Colon (tissue), 2 donors: ENCODE measurements around the gene IRGC.

ENCODE experiments used
- FAIRE-seq: peaks from 2 replicates; lab custom pipeline; 2012; peaks lifted over from hg19 to GRCh38; lab: Jason Lieb, UNC
- donor health status: control.
- donor health status: control.

The IRGC gene

GRCh38 chr19:43725468-43725867, 9.6 kb downstream of the IRGC start:
- no peak for FAIRE-seq

- FAIRE-seq = no peak
Measured at GRCh38 chr19:43726736-43727592, 11.1 kb downstream of the IRGC start.

DNA sequence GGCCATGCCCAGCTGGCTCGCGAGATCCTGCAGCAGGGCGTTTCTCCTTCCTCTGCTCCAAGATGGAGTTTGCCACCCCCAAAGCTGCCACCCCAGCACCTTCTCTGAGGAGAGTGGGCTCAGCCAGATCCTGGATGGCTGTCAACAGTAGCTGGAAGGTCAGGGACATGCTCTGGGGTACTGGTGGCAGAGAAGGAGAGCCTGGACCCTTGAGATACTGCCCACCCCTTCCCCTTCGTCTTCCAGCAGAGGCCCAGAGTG, 11.6 kb downstream of the IRGC start:
- no peak for FAIRE-seq

DNA sequence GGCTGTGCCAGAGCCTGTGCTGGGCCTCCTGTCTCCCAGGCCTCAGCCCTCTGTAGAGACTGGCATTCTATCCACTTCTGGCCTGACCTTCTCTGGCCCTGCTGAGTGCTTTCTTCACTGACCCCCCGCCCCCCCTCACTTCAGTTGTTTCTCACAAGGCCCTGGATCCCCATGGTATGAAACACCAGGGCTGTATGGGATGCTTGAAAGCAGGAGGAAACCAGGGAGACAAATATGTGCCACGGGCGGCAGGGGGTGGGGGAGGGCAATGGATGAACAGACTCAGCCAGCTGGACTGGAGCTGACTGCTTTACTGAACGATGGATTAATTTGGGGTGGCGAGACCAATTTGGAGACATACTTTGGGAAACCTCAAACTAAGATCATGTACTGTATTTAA, 14.0 kb downstream of the IRGC start:
- FAIRE-seq = no peak

DNA sequence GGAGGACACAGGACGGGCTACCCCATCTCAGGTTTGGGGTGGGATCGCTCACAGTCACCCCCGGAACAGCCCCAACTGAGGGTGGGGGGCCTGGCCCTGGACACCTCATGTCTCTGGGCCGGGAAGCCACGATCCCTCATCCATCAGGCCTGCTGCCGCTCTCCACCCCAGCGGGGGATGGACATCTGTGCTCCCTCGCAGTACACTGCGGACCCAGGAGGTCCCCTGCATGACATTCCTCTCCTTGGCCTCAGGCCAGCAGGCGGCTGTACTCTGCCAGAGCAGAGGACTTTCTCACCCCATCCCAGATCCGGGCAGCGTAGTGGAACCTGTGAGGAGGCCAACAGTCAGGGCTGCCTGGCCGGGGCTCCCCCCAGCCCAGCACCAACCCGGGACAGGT, 15.5 kb downstream of the IRGC start:
- no peak for FAIRE-seq

- FAIRE-seq = no peak
Measured at GRCh38 chr19:43731846-43732245, 16.0 kb downstream of the IRGC start.

DNA sequence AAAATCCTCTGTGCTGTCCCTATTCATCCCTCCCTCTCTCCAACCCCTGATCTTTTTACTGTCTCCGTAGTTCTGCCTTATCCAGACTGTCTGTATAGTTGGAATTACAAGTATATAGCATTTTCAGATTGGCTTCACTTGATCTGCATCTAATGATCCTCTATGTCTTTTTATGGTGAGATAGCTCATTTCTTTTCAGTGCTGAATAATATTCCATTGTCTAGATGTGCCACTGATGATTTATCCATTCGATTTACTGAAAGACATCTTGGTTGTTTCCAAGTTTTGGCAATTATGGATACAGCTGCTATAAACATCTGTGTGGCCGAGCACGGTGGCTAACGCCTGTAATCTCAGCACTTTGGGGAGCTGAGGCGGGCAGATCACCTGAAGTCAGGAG, 19.1 kb downstream of the IRGC start:
- no peak for FAIRE-seq

DNA sequence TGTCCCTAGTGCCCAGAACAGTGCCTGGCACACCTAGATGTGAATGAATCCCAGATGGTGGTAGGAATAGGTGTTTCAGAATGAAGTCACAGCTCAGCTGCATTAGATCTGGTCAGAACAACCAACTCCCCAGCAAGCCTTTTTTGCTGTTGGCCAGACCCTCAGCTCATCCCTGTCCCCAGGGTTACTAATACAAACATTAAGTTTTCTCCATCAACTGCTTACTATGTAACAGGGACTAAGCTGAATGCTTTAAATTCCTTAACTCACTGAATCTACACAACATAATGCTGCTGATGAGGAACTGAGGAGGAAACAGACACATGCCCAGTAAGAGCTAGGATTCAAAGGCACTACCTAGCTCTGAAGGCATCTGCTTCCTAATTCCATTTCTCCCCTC, 20.1 kb downstream of the IRGC start:
- no peak for FAIRE-seq

DNA sequence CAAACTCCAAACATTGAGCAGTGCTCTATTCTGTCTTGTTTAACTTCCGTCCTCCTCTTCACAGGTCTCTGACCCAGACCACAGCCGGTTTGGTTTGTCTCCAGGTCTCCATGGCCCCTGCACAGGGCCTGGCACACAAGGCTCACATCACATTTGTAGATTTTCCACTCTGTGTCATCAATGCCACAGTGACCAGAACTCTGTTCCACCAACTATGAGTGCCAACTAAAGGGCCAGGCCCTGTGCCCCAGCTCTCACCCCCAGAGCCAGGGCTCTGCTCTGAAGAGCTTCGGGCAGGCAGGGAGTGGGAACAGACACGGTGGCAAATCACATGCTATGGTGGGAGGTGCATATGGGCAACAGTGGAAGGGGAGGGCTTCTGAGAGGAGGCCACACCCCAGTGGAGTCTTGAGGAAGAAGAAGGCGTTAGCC, 22.9 kb downstream of the IRGC start:
- no peak for FAIRE-seq

GRCh38 chr19:43739439-43740235, 23.8 kb downstream of the IRGC start:
- FAIRE-seq = no peak

- no peak for FAIRE-seq
Measured at GRCh38 chr19:43741075-43741825, 25.4 kb downstream of the IRGC start.

- no peak for FAIRE-seq
Measured at GRCh38 chr19:43743059-43743458, 27.2 kb downstream of the IRGC start.

DNA sequence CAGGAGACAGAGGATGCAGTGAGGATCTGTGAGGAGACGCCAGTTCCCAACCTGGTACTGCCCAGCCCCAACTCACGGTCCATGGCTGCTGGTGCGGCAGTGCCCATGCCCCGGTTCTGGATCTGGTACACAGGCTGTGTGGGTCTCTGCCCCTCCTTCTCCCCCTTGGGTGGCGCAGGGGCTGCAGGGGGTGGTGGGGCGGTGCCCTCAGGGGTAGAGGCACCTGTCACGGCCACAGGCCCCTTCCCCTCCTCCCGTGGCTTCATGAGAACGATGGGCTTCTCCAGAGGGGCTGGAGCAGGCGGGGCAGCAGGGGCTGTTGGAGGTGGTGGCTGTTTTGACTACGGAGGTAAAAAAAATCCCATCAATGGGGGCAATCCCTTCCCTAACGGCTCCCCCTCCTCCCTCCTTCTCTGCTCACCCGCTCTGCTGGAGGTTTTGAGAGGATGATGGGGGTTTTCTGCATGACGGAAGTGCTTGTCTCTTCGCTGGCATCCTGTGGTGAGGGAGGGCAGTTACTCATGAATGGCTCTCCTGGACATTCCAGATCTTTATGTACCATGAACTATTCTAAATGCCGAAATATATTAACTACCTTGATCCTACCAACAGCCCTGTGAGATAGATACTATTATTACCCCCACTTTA, 31.8 kb downstream of the IRGC start:
- no peak for FAIRE-seq

- no peak for FAIRE-seq
Measured at GRCh38 chr19:43748205-43748594, 32.3 kb downstream of the IRGC start.

DNA sequence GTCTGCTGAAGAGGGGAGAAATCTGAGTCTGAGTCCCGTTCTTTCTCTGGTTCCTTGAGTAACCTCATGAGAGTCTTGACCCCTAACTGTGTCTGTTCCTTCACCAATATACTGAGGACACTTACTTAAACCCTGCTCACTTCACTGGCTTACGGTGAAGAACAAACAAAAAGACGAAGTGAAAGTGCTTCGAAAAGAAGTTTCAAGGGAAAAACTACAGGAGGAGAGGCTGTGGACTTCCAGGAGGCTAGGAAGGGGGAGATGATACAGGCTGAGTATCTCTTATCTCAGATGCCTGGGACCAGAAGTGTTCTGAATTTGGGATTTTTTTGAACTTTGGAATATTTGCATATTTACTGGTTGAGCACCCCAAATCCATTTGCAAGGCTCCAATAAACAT, 32.8 kb downstream of the IRGC start:
- no peak for FAIRE-seq

- no peak for FAIRE-seq
Measured at GRCh38 chr19:43749152-43749551, 33.3 kb downstream of the IRGC start.

DNA sequence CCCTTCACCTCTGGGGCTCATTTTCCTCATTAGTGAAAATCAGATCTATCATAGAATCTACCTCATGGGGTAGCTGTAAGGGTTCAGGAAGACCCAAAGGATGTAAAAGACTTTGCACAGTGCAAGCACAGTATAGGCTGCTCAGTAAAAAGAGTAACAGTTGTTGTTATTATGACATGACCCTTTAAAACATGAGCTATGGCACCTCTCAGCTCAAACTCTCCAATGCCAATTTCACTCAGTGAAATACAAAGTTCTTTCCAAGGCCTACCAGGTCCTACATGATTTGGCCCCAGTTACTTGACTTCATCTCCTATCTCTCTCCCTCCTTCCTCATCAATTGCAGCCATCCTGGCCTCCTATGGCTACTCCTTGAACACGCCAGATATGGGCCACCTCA, 34.0 kb downstream of the IRGC start:
- FAIRE-seq = no peak

GRCh38 chr19:43751466-43752220, 35.8 kb downstream of the IRGC start:
- no peak for FAIRE-seq

DNA sequence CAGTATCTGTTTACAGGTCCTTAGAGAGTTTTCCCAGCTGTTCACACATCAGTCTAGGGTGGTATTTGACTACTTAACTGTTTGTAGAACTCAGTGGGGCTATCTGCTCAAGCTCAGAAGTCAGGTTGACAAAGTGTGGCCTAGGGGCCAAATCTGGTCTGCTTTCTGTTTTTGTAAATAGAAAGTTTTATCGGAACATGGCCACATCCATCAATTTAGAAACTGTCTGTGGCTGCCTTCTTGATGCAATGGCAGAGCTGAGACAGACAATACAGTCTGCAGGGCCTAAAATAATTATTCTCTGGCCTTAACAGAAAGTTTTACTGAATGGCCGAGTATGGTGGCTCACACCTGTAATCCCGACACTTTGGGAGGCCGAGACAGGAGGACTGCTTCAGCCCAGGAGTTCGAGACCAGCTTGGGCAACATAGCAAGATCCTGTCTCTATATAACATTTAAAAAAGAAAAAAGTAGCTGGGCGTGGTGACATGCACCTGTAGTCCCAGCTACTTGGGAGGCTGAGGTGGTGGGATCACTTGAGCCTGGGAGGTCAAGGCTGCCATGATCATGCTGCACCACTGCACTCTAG, 36.5 kb downstream of the IRGC start:
- no peak for FAIRE-seq

DNA sequence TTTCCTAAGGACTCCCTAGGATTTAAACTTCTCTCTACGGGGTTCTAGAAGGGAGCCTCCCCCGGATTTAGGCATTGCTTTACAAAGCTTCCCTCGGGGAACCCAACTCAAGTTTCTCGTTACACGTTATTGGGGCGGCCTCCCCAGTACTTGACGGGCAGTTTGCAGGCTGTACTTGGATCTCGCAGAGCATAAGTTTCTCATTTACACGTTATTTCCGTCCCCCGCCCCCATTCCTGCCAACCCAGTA, 38.3 kb downstream of the IRGC start:
- FAIRE-seq = no peak

GRCh38 chr19:43754503-43755255, 38.8 kb downstream of the IRGC start, which contains the start of gene SMG9:
Gene SMG9 (minus strand): TSS chr19:43754962. CDS start chr19:43750741, 4,221 bp downstream.
- no peak for FAIRE-seq
